A549 (cell line): Measurements from ENCODE around the gene KREMEN1.

Experiments
- CEBPB ChIP-seq, 2 experiments: fragments of >200 bp in 1 of 2; sonication (Bioruptor Twin) in 1 of 2; formaldehyde crosslinking in 1 of 2; IDR thresholded peaks; 2 replicates each; pipeline ENCODE4 v1.6.1; 2012 to 2016
- CHD2 ChIP-seq: fragments of 150-350 bp; IDR thresholded peaks from 2 replicates; pipeline ENCODE4 v1.6.1; 2014; ENCODE audit warnings: low read length; ENCODE audit not compliant: partially characterized antibody
- EP300 ChIP-seq, 2 experiments: fragments of >200 bp; sonication (Bioruptor Twin); formaldehyde crosslinking; IDR thresholded peaks; 2 replicates in 1 of 2; 3 replicates in 1 of 2; pipeline ENCODE4 v1.6.1; 2016 to 2017
- HOXB13 ChIP-seq: fragments of 250-450 bp; sonication (Bioruptor Pico); IDR thresholded peaks from 2 replicates; pipeline ENCODE4 v1.5.0; 2020; ENCODE audit warnings: low read depth, mild to moderate bottlenecking, moderate library complexity
- POLR2A ChIP-seq: IDR thresholded peaks from 2 replicates; pipeline ENCODE4 v1.6.1; 2012; ENCODE audit warnings: mild to moderate bottlenecking, low read length
- RAD21 ChIP-seq, 2 experiments: fragments of >200 bp in 1 of 2; sonication (Bioruptor Twin) in 1 of 2; formaldehyde crosslinking in 1 of 2; IDR thresholded peaks in 1 of 2; conservative IDR thresholded peaks in 1 of 2; 2 replicates in 1 of 2; 3 replicates in 1 of 2; pipeline ENCODE4 v1.6.1; 2012 to 2018; ENCODE audit warnings: inconsistent platforms in 1 of 2
- RCOR1 ChIP-seq: fragments of 150-350 bp; IDR thresholded peaks from 2 replicates; pipeline ENCODE4 v1.6.1; 2014; ENCODE audit warnings: antibody characterized with exemption, low read length, low read depth
- TF ChIP-seq, protein P1 (sequence below): fragments of >200 bp; sonication (Bioruptor Twin); formaldehyde crosslinking; IDR thresholded peaks from 3 replicates; pipeline ENCODE4 v1.5.1; 2016
- TF ChIP-seq, protein P2 (sequence below): fragments of 150-350 bp; IDR thresholded peaks from 2 replicates; pipeline ENCODE4 v1.6.1; 2014; ENCODE audit warnings: low read depth, mild to moderate bottlenecking, low read length
- TF ChIP-seq, protein P3 (sequence below): IDR thresholded peaks from 2 replicates; pipeline ENCODE4 v1.6.1; 2012; ENCODE audit warnings: low read depth, borderline replicate concordance
- TF ChIP-seq, protein P4 (sequence below): fragments of 450-650 bp; IDR thresholded peaks from 2 replicates; pipeline ENCODE4 v1.6.1; 2014; ENCODE audit warnings: antibody characterized with exemption

DNA sequence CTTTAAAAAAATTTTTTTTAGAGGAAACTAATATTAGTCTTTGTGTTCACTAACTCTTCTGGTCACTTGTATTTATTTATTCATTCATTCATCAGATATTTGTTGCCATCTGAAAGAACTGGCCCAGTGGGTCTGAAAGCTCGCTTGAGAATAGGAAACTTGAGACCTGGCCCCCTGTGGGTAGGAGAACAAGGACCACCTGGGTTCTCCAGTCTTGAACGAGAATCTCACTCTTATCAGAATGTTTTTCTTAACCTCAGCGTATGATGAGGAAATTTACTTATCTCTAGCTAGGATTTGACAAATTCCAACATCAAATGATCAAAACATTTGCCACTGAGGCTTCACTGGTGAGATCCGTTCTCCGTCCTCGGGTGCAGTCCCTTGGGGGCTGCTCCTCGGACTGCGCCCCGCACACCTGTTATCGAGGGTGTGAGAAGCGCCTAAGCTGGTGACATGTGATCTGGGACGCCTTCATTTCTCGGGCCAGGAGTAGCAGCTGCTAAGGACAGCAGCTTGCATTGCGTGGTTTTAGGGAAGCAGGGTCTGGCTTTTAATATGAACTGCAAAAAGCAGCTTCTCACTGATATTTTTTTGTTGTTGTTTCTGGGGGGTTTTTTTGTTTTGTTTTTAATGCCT is 17.5 kb upstream of the KREMEN1 start:
- TF ChIP-seq POLR2A (no peak), CHD2 (no peak), EP300 (IDR thresholded peaks at IDR 0.05) (no peak), RAD21 (conservative IDR thresholded peaks at IDR 0.05 in 1 of 2, IDR thresholded peaks at IDR 0.05 in 1 of 2) (no peak), CEBPB (IDR thresholded peaks at IDR 0.05) (no peak), RCOR1 (no peak), HOXB13 (CRISPR knock-in tag) (no peak)
- TF ChIP-seq, protein P1, sequence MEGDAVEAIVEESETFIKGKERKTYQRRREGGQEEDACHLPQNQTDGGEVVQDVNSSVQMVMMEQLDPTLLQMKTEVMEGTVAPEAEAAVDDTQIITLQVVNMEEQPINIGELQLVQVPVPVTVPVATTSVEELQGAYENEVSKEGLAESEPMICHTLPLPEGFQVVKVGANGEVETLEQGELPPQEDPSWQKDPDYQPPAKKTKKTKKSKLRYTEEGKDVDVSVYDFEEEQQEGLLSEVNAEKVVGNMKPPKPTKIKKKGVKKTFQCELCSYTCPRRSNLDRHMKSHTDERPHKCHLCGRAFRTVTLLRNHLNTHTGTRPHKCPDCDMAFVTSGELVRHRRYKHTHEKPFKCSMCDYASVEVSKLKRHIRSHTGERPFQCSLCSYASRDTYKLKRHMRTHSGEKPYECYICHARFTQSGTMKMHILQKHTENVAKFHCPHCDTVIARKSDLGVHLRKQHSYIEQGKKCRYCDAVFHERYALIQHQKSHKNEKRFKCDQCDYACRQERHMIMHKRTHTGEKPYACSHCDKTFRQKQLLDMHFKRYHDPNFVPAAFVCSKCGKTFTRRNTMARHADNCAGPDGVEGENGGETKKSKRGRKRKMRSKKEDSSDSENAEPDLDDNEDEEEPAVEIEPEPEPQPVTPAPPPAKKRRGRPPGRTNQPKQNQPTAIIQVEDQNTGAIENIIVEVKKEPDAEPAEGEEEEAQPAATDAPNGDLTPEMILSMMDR: no peak
- TF ChIP-seq, protein P2, sequence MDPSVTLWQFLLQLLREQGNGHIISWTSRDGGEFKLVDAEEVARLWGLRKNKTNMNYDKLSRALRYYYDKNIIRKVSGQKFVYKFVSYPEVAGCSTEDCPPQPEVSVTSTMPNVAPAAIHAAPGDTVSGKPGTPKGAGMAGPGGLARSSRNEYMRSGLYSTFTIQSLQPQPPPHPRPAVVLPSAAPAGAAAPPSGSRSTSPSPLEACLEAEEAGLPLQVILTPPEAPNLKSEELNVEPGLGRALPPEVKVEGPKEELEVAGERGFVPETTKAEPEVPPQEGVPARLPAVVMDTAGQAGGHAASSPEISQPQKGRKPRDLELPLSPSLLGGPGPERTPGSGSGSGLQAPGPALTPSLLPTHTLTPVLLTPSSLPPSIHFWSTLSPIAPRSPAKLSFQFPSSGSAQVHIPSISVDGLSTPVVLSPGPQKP: no peak
- TF ChIP-seq, protein P3, sequence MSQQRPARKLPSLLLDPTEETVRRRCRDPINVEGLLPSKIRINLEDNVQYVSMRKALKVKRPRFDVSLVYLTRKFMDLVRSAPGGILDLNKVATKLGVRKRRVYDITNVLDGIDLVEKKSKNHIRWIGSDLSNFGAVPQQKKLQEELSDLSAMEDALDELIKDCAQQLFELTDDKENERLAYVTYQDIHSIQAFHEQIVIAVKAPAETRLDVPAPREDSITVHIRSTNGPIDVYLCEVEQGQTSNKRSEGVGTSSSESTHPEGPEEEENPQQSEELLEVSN: no peak
- TF ChIP-seq, protein P4, sequence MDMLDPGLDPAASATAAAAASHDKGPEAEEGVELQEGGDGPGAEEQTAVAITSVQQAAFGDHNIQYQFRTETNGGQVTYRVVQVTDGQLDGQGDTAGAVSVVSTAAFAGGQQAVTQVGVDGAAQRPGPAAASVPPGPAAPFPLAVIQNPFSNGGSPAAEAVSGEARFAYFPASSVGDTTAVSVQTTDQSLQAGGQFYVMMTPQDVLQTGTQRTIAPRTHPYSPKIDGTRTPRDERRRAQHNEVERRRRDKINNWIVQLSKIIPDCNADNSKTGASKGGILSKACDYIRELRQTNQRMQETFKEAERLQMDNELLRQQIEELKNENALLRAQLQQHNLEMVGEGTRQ: no peak
